Measurements from ENCODE around the gene PRKCE. TPM values are rescaled to one million over a fixed set of nuclear protein-coding genes. Genes with fewer than 3 reads are reported as not detected.
A peak's percentile ranks its signal among the peaks of the same experiment; 100 is the strongest.

PRKCE gene
- polyA plus RNA-seq, 1 of the 3 experiments (the other 2 are of a cell fraction) = 16.3 TPM

DNA sequence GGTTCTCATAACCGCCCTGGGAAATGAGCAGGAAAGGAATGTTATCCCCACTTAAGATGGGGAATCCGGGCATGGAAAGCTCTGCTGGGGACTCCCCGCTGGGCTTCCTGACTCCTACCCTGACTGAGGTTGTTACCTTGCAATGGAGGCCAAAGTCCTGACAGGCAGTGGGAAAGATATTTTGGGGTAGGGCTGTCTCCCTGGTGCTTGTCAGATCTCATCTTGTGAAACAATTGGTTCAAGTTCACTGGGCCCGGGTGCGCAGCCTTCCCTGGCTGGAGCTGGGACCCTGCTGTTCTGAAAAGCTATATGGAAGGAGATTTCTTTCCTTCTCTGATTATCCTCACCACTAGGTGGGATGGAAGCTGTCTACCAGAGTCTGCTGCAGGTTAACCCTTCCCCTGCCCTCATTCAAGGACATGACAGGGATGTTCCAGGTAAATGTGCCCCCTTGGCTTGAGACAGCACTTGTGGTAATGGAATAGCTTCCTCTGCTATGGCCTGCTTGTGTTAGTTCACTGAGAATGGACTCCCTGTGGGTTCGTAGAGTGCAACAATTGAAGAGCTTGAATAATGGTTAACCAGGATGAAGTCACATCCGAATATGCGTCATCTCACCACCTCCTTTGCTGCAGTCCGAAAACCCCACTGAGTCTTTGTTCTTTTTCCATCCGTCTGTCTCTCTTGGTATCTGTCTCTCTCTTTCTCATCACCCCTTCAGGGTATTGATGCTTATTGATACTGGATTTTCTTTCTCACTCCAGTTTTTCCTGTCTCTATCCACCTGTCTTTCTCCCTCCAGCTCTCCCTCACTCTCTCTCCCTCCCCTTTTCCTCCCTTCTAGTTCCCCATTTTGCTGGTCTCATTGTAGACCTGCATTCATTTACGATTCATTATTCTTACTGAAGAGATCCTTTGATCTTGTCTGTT lies 577.9 kb downstream of the PRKCE start:
- no peaks in the 10 kb centered on the region for H3F3A ChIP-seq (replicated peaks; ENCODE audit: insufficient read depth)
- POLR2A ChIA-PET = no interaction called here
- WGBS (ENCODE audit: low lambda C conversion rate) = 72% methylated on average over 11 of the region's 11 CpGs
- no peak overlapping the region for H3K4me2 ChIP-seq
- no peaks in the 10 kb centered on the region for H3K9me2 ChIP-seq
- H3K4me3 ChIP-seq (ENCODE audit: low read depth in 2 of 2, low read length in 1 of 2) = no peak overlapping the region
- H2AFZ ChIP-seq (ENCODE audit: low read depth) = no peak overlapping the region
- H3K9me3 ChIP-seq = no peaks in the 10 kb centered on the region
- H4K20me1 ChIP-seq (ENCODE audit: insufficient read depth) = no peaks in the 10 kb centered on the region
- no peak overlapping the region for H3K9ac ChIP-seq
- peaks cover 0 to 15% of the 10 kb centered on the region in 2 experiments; a peak in 2 of 4 replicates for H3K4me1 ChIP-seq (ENCODE audit: control insufficient read depth in 1 of 2, insufficient read depth in 2 of 2, low read depth in 1 of 2, low read length in 1 of 2)
- no peak overlapping the region for H3K27ac ChIP-seq (ENCODE audit: low read depth in 2 of 2, low read length in 1 of 2)
- CTCF ChIA-PET = interaction anchor here (0.8 to 1.8 kb wide), 11 partner anchors 12 to 236 kb away, joined by 3 to 5 read pairs (median 3); no protein-coding TSS in a partner anchor
- no peaks in the 10 kb centered on the region for H3K36me3 ChIP-seq (replicated peaks in 1 of 2; ENCODE audit: control insufficient read depth in 1 of 2, insufficient read depth in 2 of 2, low read length in 1 of 2)
- DNase-seq = no peak
- H3K27me3 ChIP-seq (ENCODE audit: insufficient read depth) = no peaks in the 10 kb centered on the region
- H3K79me2 ChIP-seq (ENCODE audit: insufficient read depth) = no peaks in the 10 kb centered on the region
- TF ChIP-seq TAF1 (IDR thresholded peaks at IDR 0.05; ENCODE audit: borderline replicate concordance, low read depth, low read length) (no peak), RAD21 (IDR thresholded peaks at IDR 0.05; ENCODE audit: low read length) (0 out of 2 replicates have a peak, but pooled peaks have one; percentile 5)

DNA sequence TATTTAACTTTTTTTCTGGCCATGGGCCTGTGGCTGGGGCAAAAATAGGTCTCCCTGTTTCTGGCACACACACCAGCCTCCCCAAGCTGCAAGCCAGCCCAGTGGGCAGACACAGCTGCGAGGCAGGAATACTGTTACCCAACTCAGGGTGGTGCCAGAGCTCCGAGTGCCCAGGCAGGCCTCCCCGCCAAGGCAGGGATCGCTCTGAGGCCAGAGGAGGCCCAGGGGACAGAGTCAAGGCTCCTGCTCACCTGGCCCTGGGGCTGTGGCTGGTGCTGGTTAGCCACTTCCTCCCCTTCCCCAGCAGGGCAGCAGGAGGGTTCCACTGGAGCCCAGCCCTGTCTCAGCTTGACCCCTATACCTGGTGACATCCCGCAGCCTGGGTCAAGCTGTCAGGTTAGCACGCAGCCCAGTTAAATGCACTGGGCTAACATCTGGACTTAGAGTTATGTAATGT lies 578.7 kb downstream of the PRKCE start:
- Histone ChIP-seq H3K9me3 (no peaks in the 10 kb centered on the region), H3K27ac (ENCODE audit: low read depth in 2 of 2, low read length in 1 of 2) (no peak overlapping the region), H3K36me3 (replicated peaks in 1 of 2; ENCODE audit: control insufficient read depth in 1 of 2, insufficient read depth in 2 of 2, low read length in 1 of 2) (no peaks in the 10 kb centered on the region), H3K27me3 (ENCODE audit: insufficient read depth) (no peaks in the 10 kb centered on the region), H3K4me2 (no peak overlapping the region), H2AFZ (ENCODE audit: low read depth) (no peak overlapping the region), H3K9me2 (no peaks in the 10 kb centered on the region), H3K79me2 (ENCODE audit: insufficient read depth) (no peaks in the 10 kb centered on the region), H3K4me3 (ENCODE audit: low read depth in 2 of 2, low read length in 1 of 2) (no peak overlapping the region), H3F3A (replicated peaks; ENCODE audit: insufficient read depth) (no peaks in the 10 kb centered on the region), H3K9ac (no peak overlapping the region), H4K20me1 (ENCODE audit: insufficient read depth) (no peaks in the 10 kb centered on the region), H3K4me1 (ENCODE audit: control insufficient read depth in 1 of 2, insufficient read depth in 2 of 2, low read depth in 1 of 2, low read length in 1 of 2) (peaks cover 0 to 15% of the 10 kb centered on the region in 2 experiments; a peak in 2 of 4 replicates)
- WGBS (ENCODE audit: low lambda C conversion rate) = 83% methylated on average over 2 of the region's 6 CpGs
- TF ChIP-seq FOSL2 (IDR thresholded peaks at IDR 0.05; ENCODE audit: borderline replicate concordance, low read depth) (no peak), RXRA (IDR thresholded peaks at IDR 0.05; ENCODE audit: borderline replicate concordance, low read depth) (no peak), RAD21 (IDR thresholded peaks at IDR 0.05; ENCODE audit: low read length) (peak; percentile 31)
- no peak for DNase-seq
- CTCF ChIA-PET = interaction anchor here (1.1 to 1.8 kb wide), 10 partner anchors 12 to 237 kb away, joined by 3 to 5 read pairs (median 3); no protein-coding TSS in a partner anchor
- POLR2A ChIA-PET = no interaction called here

DNA sequence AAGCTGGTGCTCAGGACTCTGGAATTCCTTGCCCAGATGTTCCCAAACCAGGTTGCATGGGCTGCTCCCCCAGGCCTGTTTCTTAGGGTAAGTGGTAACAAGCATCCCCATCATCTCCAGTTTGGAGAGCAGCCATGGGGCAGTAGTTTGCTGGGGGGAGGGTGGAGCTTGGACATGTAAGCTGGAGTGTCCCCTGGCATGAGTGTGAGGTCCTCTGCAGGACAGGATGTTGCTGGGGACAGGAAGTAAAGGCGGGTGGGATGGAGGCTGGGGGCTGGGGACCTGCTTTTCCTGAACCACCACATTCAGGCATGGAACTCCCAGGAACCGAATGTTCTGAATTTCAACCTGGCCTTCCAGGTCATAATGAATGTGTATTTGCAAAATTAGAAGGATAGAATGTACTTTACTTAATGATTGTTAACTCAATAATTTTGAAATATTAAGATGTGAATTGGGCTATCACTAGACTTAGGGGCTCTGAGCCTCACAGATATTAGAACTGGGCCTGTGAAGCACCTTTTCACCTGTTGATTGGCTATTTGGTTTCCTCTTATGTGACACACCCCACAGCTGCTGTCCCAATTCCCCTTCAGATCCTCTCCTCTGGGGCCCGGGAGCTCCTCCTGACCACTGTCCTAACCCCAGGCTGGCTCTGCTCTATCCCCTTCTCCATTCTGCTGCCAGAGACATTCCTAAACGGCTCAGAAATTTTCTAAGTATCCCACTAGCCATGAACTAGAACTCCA lies 579.4 kb downstream of the PRKCE start:
- H3K36me3 ChIP-seq (replicated peaks in 1 of 2; ENCODE audit: control insufficient read depth in 1 of 2, insufficient read depth in 2 of 2, low read length in 1 of 2) = no peaks in the 10 kb centered on the region
- H3K79me2 ChIP-seq (ENCODE audit: insufficient read depth) = no peaks in the 10 kb centered on the region
- H3K9me2 ChIP-seq = no peaks in the 10 kb centered on the region
- H3F3A ChIP-seq (replicated peaks; ENCODE audit: insufficient read depth) = no peaks in the 10 kb centered on the region
- no peak overlapping the region for H3K27ac ChIP-seq (ENCODE audit: low read depth in 2 of 2, low read length in 1 of 2)
- WGBS (ENCODE audit: low lambda C conversion rate) = 76% methylated on average over 4 of the region's 4 CpGs
- no peak overlapping the region for H3K9ac ChIP-seq
- no peak for DNase-seq
- H3K4me2 ChIP-seq = no peak overlapping the region
- H2AFZ ChIP-seq (ENCODE audit: low read depth) = no peak overlapping the region
- no peaks in the 10 kb centered on the region for H4K20me1 ChIP-seq (ENCODE audit: insufficient read depth)
- H3K4me1 ChIP-seq (ENCODE audit: control insufficient read depth in 1 of 2, insufficient read depth in 2 of 2, low read depth in 1 of 2, low read length in 1 of 2) = peaks cover 0 to 20% of the 10 kb centered on the region in 2 experiments; a peak in 2 of 4 replicates
- H3K9me3 ChIP-seq = no peaks in the 10 kb centered on the region
- CTCF ChIA-PET = interaction anchor here (1.0 to 1.8 kb wide), 6 partner anchors 23 to 237 kb away, joined by 3 to 6 read pairs (median 3); no protein-coding TSS in a partner anchor
- H3K4me3 ChIP-seq (ENCODE audit: low read depth in 2 of 2, low read length in 1 of 2) = no peak overlapping the region
- H3K27me3 ChIP-seq (ENCODE audit: insufficient read depth) = no peaks in the 10 kb centered on the region
- POLR2A ChIA-PET = interaction anchor here (1.2 kb wide), 1 partner anchor 66 kb away, joined by 3 read pairs; the partner anchor contains the start of gene EPAS1
- TF ChIP-seq TEAD4 (IDR thresholded peaks at IDR 0.05; ENCODE audit: borderline replicate concordance, insufficient read depth) (no peak), TCF12 (IDR thresholded peaks at IDR 0.05) (no peak), NFIC (IDR thresholded peaks at IDR 0.05; ENCODE audit: borderline replicate concordance) (no peak), JUND (IDR thresholded peaks at IDR 0.05) (no peak), YY1 (IDR thresholded peaks at IDR 0.05; ENCODE audit: low read depth) (no peak), FOSL2 (IDR thresholded peaks at IDR 0.05; ENCODE audit: borderline replicate concordance, low read depth) (no peak), RAD21 (IDR thresholded peaks at IDR 0.05; ENCODE audit: low read length) (no peak), MEF2A (IDR thresholded peaks at IDR 0.05; ENCODE audit: borderline replicate concordance, low read depth) (no peak), FOXJ3 (CRISPR knock-in tag; IDR thresholded peaks at IDR 0.05) (no peak)
- TF ChIP-seq, protein P1, sequence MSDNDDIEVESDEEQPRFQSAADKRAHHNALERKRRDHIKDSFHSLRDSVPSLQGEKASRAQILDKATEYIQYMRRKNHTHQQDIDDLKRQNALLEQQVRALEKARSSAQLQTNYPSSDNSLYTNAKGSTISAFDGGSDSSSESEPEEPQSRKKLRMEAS (IDR thresholded peaks at IDR 0.05; ENCODE audit: low read depth) = no peak
- TF ChIP-seq, protein P2, sequence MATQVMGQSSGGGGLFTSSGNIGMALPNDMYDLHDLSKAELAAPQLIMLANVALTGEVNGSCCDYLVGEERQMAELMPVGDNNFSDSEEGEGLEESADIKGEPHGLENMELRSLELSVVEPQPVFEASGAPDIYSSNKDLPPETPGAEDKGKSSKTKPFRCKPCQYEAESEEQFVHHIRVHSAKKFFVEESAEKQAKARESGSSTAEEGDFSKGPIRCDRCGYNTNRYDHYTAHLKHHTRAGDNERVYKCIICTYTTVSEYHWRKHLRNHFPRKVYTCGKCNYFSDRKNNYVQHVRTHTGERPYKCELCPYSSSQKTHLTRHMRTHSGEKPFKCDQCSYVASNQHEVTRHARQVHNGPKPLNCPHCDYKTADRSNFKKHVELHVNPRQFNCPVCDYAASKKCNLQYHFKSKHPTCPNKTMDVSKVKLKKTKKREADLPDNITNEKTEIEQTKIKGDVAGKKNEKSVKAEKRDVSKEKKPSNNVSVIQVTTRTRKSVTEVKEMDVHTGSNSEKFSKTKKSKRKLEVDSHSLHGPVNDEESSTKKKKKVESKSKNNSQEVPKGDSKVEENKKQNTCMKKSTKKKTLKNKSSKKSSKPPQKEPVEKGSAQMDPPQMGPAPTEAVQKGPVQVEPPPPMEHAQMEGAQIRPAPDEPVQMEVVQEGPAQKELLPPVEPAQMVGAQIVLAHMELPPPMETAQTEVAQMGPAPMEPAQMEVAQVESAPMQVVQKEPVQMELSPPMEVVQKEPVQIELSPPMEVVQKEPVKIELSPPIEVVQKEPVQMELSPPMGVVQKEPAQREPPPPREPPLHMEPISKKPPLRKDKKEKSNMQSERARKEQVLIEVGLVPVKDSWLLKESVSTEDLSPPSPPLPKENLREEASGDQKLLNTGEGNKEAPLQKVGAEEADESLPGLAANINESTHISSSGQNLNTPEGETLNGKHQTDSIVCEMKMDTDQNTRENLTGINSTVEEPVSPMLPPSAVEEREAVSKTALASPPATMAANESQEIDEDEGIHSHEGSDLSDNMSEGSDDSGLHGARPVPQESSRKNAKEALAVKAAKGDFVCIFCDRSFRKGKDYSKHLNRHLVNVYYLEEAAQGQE (IDR thresholded peaks at IDR 0.05; ENCODE audit: low read depth, low read length) = no peak
- TF ChIP-seq, protein P3, sequence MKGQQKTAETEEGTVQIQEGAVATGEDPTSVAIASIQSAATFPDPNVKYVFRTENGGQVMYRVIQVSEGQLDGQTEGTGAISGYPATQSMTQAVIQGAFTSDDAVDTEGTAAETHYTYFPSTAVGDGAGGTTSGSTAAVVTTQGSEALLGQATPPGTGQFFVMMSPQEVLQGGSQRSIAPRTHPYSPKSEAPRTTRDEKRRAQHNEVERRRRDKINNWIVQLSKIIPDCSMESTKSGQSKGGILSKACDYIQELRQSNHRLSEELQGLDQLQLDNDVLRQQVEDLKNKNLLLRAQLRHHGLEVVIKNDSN (IDR thresholded peaks at IDR 0.05; ENCODE audit: borderline replicate concordance, low read depth) = no peak

All from SK-N-SH (cell line).